CD14-positive monocyte (primary cell): Measurements from ENCODE around the gene EVA1C. TPM values are rescaled to one million over a fixed set of nuclear protein-coding genes. Genes with fewer than 3 reads are reported as not detected.
"Not testable (repeated sequence)": the region's sequence is repeated elsewhere in the genome, so short reads cannot be mapped to it uniquely, and the experiment has no call there.

Experiments used
- DNase-seq, 3 donors: peaks; one replicate each; pipeline ENCODE4 v3.0.0-alpha.2; 2011 to 2022
- H2AFZ ChIP-seq: 2 replicates; pipeline ENCODE4 v1.6.0; 2012; ENCODE audit warnings: mild to moderate bottlenecking, low read depth, low read length, inconsistent platforms; ENCODE audit not compliant: insufficient read depth, poor library complexity, severe bottlenecking
- H3K27ac ChIP-seq, 2 donors: 1 replicate in 1 of 2; 2 replicates in 1 of 2; pipeline ENCODE4 v1.5.1; 2012 to 2013; ENCODE audit warnings: low read length in 2 of 2, control low read depth in 1 of 2, inconsistent platforms in 1 of 2, low read depth in 1 of 2, mild to moderate bottlenecking in 1 of 2
- H3K27me3 ChIP-seq, 2 donors: one replicate each; pipeline versions ENCODE4 v1.6.0 to v1.6.1; 2011 to 2013; ENCODE audit warnings: low read length in 2 of 2; ENCODE audit not compliant: control insufficient read depth in 2 of 2, insufficient read depth in 2 of 2
- H3K36me3 ChIP-seq, 2 donors: replicated peaks in 1 of 2; 1 replicate in 1 of 2; 2 replicates in 1 of 2; pipeline versions ENCODE4 v1.5.1 to v1.6.1; 2012 to 2013; ENCODE audit warnings: low read length in 2 of 2, control low read depth in 1 of 2, inconsistent platforms in 1 of 2, mild to moderate bottlenecking in 1 of 2; ENCODE audit not compliant: insufficient read depth in 2 of 2, control insufficient read depth in 1 of 2
- H3K4me1 ChIP-seq, 2 donors: 1 replicate in 1 of 2; 2 replicates in 1 of 2; pipeline versions ENCODE4 v1.5.1 to v1.6.1; 2012 to 2013; ENCODE audit warnings: low read length in 2 of 2, control low read depth in 1 of 2, inconsistent platforms in 1 of 2, mild to moderate bottlenecking in 1 of 2, moderate library complexity in 1 of 2; ENCODE audit not compliant: insufficient read depth in 2 of 2, control insufficient read depth in 1 of 2
- H3K4me2 ChIP-seq: replicated peaks from 2 replicates; pipeline ENCODE3; 2012; ENCODE audit warnings: low read length, moderate library complexity, mild to moderate bottlenecking; ENCODE audit not compliant: poor library complexity, severe bottlenecking; ENCODE audit errors: extremely low read depth
- H3K4me3 ChIP-seq, 3 experiments: fragments of 200-600 bp in 1 of 3; sonication (generic) in 1 of 3; replicated peaks in 1 of 3; 1 replicate in 2 of 3; 2 replicates in 1 of 3; pipeline ENCODE4 v1.5.1; 2011 to 2013; ENCODE audit warnings: low read length in 3 of 3, mild to moderate bottlenecking in 3 of 3, control low read depth in 2 of 3, low read depth in 2 of 3, inconsistent platforms in 1 of 3, moderate library complexity in 1 of 3
- H3K79me2 ChIP-seq: 2 replicates; pipeline ENCODE4 v1.6.0; 2012; ENCODE audit warnings: mild to moderate bottlenecking, control low read depth, inconsistent platforms, low read length, moderate library complexity; ENCODE audit not compliant: insufficient read depth
- H3K9ac ChIP-seq: 2 replicates; pipeline ENCODE4 v1.6.0; 2017; ENCODE audit warnings: low read length, mild to moderate bottlenecking; ENCODE audit not compliant: insufficient read depth, poor library complexity, severe bottlenecking
- H3K9me3 ChIP-seq, 2 donors: replicated peaks in 1 of 2; 1 replicate in 1 of 2; 2 replicates in 1 of 2; pipeline versions ENCODE4 v1.5.1 to v1.6.1; 2012 to 2013; ENCODE audit warnings: low read length in 2 of 2, control low read depth in 1 of 2; ENCODE audit not compliant: control insufficient read depth in 1 of 2, insufficient read depth in 1 of 2
- H4K20me1 ChIP-seq: 2 replicates; pipeline ENCODE4 v1.6.0; 2012; ENCODE audit warnings: mild to moderate bottlenecking, low read length, control low read depth, moderate library complexity; ENCODE audit not compliant: insufficient read depth
- H3K27ac Mint-ChIP-seq, 7 donors: one replicate each; pipeline ENCODE4 v1.8.0; 2020; ENCODE audit warnings: mild to moderate bottlenecking in 7 of 7, mixed read lengths in 7 of 7, moderate library complexity in 6 of 7, inconsistent platforms in 2 of 7
- H3K27me3 Mint-ChIP-seq, 3 donors: one replicate each; pipeline ENCODE4 v1.8.0; 2021 to 2022; ENCODE audit warnings: low read depth in 3 of 3, mild to moderate bottlenecking in 3 of 3, mixed read lengths in 3 of 3, moderate library complexity in 3 of 3, inconsistent platforms in 1 of 3
- H3K36me3 Mint-ChIP-seq, 2 donors: one replicate each; pipeline ENCODE4 v1.8.0; 2020; ENCODE audit warnings: mixed read lengths in 2 of 2, inconsistent platforms in 1 of 2, mild to moderate bottlenecking in 1 of 2
- H3K4me1 Mint-ChIP-seq: one replicate; pipeline ENCODE4 v1.8.0; 2020; ENCODE audit warnings: mild to moderate bottlenecking, mixed read lengths
- H3K4me3 Mint-ChIP-seq, 2 donors: one replicate each; pipeline ENCODE4 v1.8.0; 2020; ENCODE audit warnings: mild to moderate bottlenecking in 2 of 2, mixed read lengths in 2 of 2, moderate library complexity in 1 of 2
- H3K9me3 Mint-ChIP-seq, 7 donors: one replicate each; pipeline ENCODE4 v1.8.0; 2020 to 2022; ENCODE audit warnings: mixed read lengths in 7 of 7, mild to moderate bottlenecking in 6 of 7, moderate library complexity in 6 of 7, inconsistent platforms in 2 of 7
- CTCF ChIP-seq: fragments of 200-600 bp; IDR thresholded peaks from one replicate; pipeline ENCODE4 v1.8.0; 2022; ENCODE audit warnings: antibody characterized with exemption, mild to moderate bottlenecking
- WGBS: methylation state at CpG from one replicate; pipeline ENCODE4 v1.1.5; 2013; ENCODE audit warnings: missing lambda C conversion rate; ENCODE audit not compliant: insufficient coverage; 5-methylcytosine and 5-hydroxymethylcytosine counted together
- intact Hi-C, 2 donors: fragments of 100-400 bp; cut with micrococcal nuclease; formaldehyde crosslinking; loops; one replicate each; pipeline versions ENCODE4 v1.15.0 to v1.15.1; 2023
- polyA plus RNA-seq, 3 donors: library from polyadenylated mRNA; depleted of rRNA in 1 of 3; unstranded in 2 of 3; stranded (reverse) in 1 of 3; fragments of 300-500 nt in 2 of 3; fragments of >200 nt in 1 of 3; fragmentation: Illumina TruSeq in 2 of 3; gene quantifications; 1 replicate in 2 of 3; 2 replicates in 1 of 3; pipeline ENCODE4 v1.2.3, GENCODE V29; 2012 to 2021

Gene EVA1C
- polyA plus RNA-seq, 3 donors, result 0.37 to 0.73 (median 0.63) TPM

- Histone ChIP-seq H3K9me3 (no peaks in the 10 kb centered on the region), H2AFZ (no peak overlapping the region), H3K36me3 (no peaks in the 10 kb centered on the region), H3K27me3 (no peaks in the 10 kb centered on the region), H3K79me2 (no peaks in the 10 kb centered on the region), H3K9ac (no peak overlapping the region), H3K4me1 (no peaks in the 10 kb centered on the region), H3K4me2 (no peak overlapping the region), H3K4me3 (no peak overlapping the region), H4K20me1 (no peaks in the 10 kb centered on the region), H3K27ac (no peak overlapping the region)
- no peak overlapping the region for H3K4me3 Mint-ChIP-seq
- peaks cover 5% of the 10 kb centered on the region for H3K4me1 Mint-ChIP-seq
- intact Hi-C loops, result no loop called here
- H3K36me3 Mint-ChIP-seq, result no peaks in the 10 kb centered on the region
- WGBS, result 72% methylated on average over 5 of the region's 11 CpGs
- peak overlapping the region in 2 of 7 donors; percentile 0 to 66 for H3K27ac Mint-ChIP-seq
- DNase-seq, result no peak
- H3K27me3 Mint-ChIP-seq, result peaks cover 0 to 4% (median 2%) of the 10 kb centered on the region in 3 donors
- no peak for TF ChIP-seq CTCF
- H3K9me3 Mint-ChIP-seq, result peaks cover 0 to 1% (median 0%) of the 10 kb centered on the region in 7 donors
These were observed 125.8 kb downstream of the EVA1C start for GRCh38 chr21:32538147-32538792.

GRCh38 chr21:32539378-32539777, 126.9 kb downstream of the EVA1C start:
- H3K4me2 ChIP-seq, result no peak overlapping the region
- no peaks in the 10 kb centered on the region for H3K27me3 ChIP-seq
- no peaks in the 10 kb centered on the region for H3K79me2 ChIP-seq
- H3K4me3 ChIP-seq, result no peak overlapping the region
- no peak overlapping the region for H3K27ac ChIP-seq
- peaks cover 0 to 4% (median 2%) of the 10 kb centered on the region in 3 donors for H3K27me3 Mint-ChIP-seq
- H3K4me1 ChIP-seq, result no peaks in the 10 kb centered on the region
- no peak overlapping the region for H3K4me3 Mint-ChIP-seq
- whole genome bisulfite sequencing, result 92% methylated on average over 5 of the region's 6 CpGs
- H4K20me1 ChIP-seq, result no peaks in the 10 kb centered on the region
- H3K27ac Mint-ChIP-seq, result no peak overlapping the region
- TF ChIP-seq CTCF, result no peak
- peaks cover 0 to 1% (median 0%) of the 10 kb centered on the region in 7 donors for H3K9me3 Mint-ChIP-seq
- H3K9ac ChIP-seq, result no peak overlapping the region
- no peak for DNase-seq
- H3K4me1 Mint-ChIP-seq, result peaks cover 5% of the 10 kb centered on the region
- H3K36me3 ChIP-seq, result no peaks in the 10 kb centered on the region
- intact Hi-C loops, result no loop called here
- H3K36me3 Mint-ChIP-seq, result no peaks in the 10 kb centered on the region
- no peak overlapping the region for H2AFZ ChIP-seq
- H3K9me3 ChIP-seq, result no peaks in the 10 kb centered on the region

GRCh38 chr21:32543056-32543455, 130.6 kb downstream of the EVA1C start:
- H3K9ac ChIP-seq, H2AFZ ChIP-seq, H3K4me2 ChIP-seq, H3K9me3 Mint-ChIP-seq, H3K9me3 ChIP-seq, H3K27me3 Mint-ChIP-seq, intact Hi-C loops, H3K27ac ChIP-seq, H3K36me3 Mint-ChIP-seq, H3K4me1 ChIP-seq, H3K36me3 ChIP-seq, H4K20me1 ChIP-seq, DNase-seq, H3K79me2 ChIP-seq, H3K27me3 ChIP-seq, H3K4me1 Mint-ChIP-seq, H3K27ac Mint-ChIP-seq, H3K4me3 Mint-ChIP-seq, H3K4me3 ChIP-seq: not testable (repeated sequence)
- WGBS, result no CpG with 5 or more reads among the region's 2 CpGs
